HG03139 (cell line): ENCODE measurements around the gene ALDH3A2.
"Not testable (repeated sequence)": the region's sequence is repeated elsewhere in the genome, so short reads cannot be mapped to it uniquely, and the experiment has no call there.

Source experiments
- ATAC-seq: cut with Tn5 transposase; IDR thresholded peaks from one replicate; pipeline ENCODE4 v1.9.1; 2021; ENCODE audit not compliant: unreplicated experiment

The ALDH3A2 gene

GRCh38 chr17:19650826-19651225 is 2.3 kb downstream of the ALDH3A2 start:
- ATAC-seq, result no peak

DNA sequence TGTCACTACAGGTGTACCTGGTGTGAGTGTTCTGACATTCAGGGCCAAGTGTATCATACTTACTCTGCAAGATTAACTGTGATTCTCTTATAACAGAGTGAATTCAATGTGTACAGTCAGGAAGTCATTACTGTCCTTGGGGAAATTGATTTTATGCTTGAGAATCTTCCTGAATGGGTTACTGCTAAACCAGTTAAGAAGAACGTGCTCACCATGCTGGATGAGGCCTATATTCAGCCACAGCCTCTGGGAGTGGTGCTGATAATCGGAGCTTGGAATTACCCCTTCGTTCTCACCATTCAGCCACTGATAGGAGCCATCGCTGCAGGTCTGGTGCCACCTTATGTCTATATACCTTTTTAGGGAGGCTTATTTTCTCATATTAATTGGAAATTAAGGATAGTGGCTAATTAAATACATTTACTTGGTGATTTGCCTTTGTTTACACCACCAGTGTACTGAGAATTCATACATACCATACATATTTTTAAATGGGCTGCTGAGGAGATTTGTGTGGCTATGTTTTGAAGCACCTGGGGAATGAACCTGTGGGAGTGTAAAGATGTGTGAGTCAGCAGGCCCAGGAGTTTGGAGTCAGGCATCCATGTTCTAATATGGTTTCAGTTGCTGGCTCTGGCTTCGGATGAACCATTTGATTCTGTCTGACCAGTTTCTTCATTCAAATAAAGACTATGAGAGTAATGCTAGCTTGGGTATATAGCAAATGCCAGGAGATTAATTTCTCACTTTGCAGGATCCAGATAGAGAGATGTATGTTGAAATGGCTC is 3.1 kb downstream of the ALDH3A2 start:
- ATAC-seq, result no peak

DNA sequence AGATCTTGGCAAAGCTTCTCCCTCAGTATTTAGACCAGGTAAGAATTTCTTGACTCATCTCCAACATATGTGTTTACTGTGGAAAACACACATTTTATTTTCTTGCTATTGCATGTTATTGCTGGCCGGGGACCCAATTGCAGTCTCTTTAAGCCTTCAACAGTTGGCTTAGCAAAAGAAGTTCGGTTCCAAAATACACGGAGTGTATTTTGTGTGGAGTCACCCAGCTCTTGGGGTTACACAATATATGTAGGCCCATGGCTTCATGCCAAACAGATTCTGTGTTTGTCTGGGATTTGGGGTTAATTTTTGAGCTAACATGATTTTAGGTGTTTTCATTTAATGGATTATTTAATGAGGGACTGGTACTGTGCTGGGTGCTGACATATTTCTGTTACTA is 4.0 kb downstream of the ALDH3A2 start:
- no peak for ATAC-seq

- ATAC-seq, result no peak
These were observed 5.9 kb downstream of the ALDH3A2 start for GRCh38 chr17:19654342-19654886.

GRCh38 chr17:19654896-19655295 is 6.3 kb downstream of the ALDH3A2 start:
- no peak for ATAC-seq

GRCh38 chr17:19656336-19656735 is 7.8 kb downstream of the ALDH3A2 start:
- no peak for ATAC-seq

- no peak for ATAC-seq
These were observed 8.5 kb downstream of the ALDH3A2 start for GRCh38 chr17:19656851-19657581.

DNA sequence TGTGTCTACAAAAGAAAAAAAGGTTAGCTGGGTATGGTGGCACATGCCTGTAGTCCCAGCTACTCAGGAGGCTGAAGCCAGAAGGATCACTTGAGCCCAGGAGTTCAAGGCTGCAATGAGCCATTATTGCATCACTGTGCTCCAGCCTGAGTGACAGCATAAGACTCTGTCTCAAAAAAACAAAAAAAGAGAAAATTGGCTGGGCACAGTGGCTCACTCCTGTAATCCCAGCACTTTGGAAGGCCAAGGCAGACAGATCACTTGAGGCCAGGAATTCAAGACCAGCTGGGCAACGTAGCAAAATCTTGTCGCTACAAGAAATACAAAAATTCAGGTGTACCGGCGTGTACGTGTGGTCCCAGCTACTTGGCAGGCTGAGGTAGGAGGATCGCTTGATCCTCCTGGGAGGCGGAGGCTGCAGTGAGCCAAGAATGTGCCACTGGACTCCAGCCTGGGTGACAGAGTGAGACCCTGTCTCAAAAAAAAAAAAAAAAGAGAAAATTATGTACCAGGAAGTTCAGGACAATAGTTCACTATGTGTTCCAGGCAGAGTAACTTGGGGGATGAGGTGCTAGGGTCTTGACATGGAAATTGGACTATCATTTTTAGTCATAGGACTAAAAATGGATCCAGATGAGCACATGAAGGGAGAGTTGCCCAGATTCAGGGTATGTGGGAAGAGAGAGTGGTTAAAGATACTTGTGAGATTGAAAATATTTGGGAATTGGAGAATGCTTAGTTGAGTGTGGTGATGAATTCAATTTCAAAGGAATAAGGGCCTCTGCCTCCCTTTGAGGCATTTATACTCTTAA is 11.0 kb downstream of the ALDH3A2 start:
- no peak for ATAC-seq

- no peak for ATAC-seq
These were observed 11.8 kb downstream of the ALDH3A2 start for GRCh38 chr17:19660219-19660870.

DNA sequence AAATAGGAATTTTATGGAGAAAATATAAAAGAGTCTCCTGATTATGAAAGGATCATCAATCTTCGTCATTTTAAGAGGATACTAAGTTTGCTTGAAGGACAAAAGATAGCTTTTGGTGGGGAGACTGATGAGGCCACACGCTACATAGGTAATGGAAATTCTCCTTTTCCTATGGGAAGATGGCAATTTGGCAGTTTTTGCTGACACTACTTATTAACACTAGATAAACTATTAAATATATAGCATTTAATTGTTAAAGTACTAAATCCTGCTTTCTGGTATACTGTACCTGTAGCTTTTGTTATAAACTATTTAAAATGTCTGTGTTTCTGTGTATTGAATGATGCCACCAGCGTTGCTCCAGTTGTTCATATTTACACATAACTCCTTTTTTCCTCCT is 12.6 kb downstream of the ALDH3A2 start:
- no peak for ATAC-seq

GRCh38 chr17:19663097-19663496 is 14.5 kb downstream of the ALDH3A2 start:
- no peak for ATAC-seq

DNA sequence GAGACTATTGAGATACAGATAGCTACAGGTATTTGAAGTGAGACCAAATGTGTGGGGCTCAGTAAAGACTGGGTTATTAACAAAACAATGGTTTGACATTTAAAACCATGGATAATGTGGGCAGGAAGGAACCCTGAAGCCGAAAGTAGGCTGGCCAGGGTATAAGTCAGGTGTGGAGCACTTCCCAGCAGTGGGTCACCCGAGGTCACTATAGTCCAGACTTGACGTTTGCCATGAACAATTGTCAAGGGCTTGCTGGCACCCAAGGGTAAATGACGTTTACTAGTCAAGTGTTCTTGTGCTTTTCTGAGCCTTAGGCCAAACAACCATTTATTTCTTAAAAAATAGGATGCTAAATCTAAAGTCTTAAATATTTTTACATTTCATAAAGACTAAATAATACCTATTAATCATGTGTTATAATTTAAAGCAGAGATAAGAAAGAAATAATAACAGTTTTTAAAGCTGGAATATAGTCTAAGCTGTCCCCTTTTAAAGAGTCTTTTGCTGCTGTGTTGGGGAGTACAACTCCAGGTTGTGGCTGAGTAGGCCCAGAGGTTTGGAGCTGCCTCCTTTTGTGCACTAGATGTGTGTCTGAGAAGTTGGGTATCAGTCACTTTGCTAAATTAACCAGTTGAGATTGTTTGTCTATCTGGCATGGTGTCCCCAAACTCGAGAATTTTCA is 15.7 kb downstream of the ALDH3A2 start:
- no peak for ATAC-seq

DNA sequence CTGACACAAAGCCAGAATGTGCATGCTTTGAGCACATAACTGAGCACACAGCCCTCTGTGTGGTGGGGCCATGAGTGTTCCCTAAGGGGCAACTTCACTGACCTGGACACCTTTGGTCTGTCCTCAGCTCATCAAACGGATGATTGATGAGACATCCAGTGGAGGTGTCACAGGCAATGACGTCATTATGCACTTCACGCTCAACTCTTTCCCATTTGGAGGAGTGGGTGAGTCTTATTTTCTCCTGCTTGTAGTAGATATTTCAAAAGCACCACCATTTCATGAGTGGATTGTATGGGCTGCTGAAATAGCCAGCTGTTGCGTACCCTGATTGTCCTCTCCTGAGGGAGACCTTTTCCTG is 16.2 kb downstream of the ALDH3A2 start:
- ATAC-seq, result no peak

DNA sequence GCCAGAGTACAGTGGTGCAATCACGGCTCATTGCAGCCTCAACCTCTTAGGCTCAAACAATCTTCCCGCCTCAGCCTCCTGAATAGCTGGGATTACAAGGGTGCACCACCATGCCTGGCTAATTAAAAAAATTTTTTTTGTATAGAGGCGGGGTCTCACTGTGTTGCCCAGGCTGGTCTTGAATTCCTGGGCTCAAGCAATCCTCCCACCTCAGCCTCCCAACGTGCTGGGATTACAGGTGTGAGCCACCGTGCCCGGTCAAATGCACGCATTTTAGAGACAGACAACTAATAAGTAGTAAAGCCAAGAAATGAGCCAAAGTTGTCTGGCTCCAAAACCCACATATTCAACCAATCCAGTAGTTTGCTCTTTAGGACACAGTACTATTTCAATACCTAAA is 21.1 kb downstream of the ALDH3A2 start:
- ATAC-seq, result not testable (repeated sequence)

- no peak for ATAC-seq
These were observed 22.4 kb downstream of the ALDH3A2 start for GRCh38 chr17:19670908-19671307.

DNA sequence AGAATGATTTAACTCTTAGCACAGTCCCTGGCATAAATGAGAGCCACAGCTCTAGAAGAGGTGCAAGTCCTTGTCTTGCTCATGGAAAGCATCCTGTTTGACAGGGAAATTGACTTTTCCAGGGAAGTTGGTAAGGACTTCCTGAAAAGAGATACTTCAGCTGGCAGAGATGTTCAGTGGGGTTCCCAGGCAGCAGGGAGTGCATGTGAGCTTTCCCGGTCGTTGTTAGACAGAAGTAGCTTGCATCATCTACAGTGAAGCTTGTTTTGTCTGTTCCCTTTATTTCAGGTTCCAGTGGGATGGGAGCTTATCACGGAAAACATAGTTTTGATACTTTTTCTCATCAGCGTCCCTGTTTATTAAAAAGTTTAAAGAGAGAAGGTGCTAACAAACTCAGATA is 22.9 kb downstream of the ALDH3A2 start:
- no peak for ATAC-seq

- no peak for ATAC-seq
These were observed 23.6 kb downstream of the ALDH3A2 start for GRCh38 chr17:19672009-19672750.

GRCh38 chr17:19673623-19674022 is 25.1 kb downstream of the ALDH3A2 start:
- no peak for ATAC-seq

- no peak for ATAC-seq
These were observed 28.3 kb downstream of the ALDH3A2 start for GRCh38 chr17:19676896-19677295.
